Dedifferentiated amniotic fluid mesenchymal stem cell (primary cell): ENCODE measurements around the gene TRMT44.
"Not testable (repeated sequence)": the region's sequence is repeated elsewhere in the genome, so short reads cannot be mapped to it uniquely, and the experiment has no call there.

Source experiments
- DNase-seq: peaks from one replicate; pipeline ENCODE4 v3.0.0-alpha.2; 2016; ENCODE audit errors: extremely low spot score

The TRMT44 gene

DNA sequence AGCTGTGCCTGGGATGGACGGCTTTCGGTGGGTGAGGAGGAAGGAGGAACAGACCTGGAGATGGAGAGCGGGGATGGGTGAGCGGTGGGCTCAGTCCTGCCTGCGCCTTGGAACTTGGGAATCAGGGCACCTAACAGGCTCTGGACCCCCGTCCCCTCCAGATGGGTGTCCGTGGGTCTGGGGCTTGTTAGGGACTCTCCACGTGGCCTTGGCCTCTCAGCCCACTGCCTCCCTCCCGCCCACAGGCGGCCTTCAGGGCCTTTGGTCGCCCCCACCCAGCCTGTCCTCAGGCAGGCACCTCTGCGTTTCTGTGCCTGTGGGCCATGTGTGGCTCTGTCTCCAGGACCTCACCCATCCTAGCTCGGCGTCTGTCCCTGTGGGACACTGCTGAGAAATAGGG, 29.0 kb downstream of the TRMT44 start:
- DNase-seq, result no peak

DNA sequence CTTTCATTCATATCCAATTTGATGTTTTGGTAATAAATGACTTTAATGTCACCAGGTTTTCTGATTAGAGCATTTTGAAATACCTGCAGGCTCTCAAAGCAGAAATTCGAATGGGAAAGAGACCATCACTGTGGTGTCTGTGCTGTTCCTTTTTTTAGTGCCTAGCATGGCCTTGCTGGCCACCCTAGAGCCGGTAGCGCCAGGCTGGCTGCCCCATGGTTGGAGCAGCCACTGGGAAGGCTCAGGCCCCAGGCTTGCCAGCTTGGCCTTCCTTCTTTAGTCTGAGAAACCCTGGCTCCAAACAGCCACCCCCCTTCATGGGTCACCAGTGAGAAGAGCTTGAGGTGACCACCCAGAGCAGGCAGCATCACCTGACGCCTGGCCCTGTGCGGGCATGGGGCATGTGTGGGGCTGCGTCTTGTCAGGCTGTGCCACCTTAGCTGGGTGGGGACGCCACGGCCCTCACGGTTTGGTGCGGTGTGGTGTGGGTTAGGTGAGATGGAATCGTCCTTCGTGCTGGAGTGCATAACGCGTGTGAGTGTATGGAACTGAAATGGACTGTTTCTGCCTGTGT, 30.0 kb downstream of the TRMT44 start:
- DNase-seq, result no peak

DNA sequence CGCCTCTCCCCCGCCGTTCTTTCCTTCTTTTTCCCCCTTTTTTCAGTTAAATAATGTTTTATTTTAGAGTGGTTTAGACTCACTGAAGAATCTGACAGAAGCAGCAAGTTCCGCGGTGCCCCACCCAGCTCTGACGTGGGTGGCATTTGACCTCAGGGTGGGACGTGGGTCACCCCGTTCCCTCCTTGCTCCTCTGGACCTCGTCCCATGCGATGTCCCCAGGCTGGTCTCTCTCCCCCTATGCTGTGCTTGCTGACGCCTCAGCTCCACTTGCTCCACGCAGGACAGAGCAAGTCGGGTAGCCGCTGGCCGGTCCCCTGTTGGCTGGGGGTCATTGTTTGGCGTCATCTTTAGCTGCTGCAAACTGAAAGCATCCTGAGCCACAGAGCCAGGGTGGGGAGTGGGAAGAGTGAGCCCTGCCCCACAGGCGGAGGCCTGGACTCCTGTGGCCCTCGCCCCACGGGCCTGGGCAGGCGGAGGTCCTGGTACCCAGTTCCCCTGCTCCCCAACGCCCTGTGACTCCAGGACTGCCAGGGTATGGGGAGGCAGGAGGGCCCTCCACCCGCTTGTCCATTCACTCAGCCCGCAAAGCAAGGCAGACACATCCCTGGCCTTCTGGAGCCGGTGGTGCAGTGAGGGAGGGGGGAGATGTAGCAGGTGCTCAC, 30.8 kb downstream of the TRMT44 start:
- no peak for DNase-seq

DNA sequence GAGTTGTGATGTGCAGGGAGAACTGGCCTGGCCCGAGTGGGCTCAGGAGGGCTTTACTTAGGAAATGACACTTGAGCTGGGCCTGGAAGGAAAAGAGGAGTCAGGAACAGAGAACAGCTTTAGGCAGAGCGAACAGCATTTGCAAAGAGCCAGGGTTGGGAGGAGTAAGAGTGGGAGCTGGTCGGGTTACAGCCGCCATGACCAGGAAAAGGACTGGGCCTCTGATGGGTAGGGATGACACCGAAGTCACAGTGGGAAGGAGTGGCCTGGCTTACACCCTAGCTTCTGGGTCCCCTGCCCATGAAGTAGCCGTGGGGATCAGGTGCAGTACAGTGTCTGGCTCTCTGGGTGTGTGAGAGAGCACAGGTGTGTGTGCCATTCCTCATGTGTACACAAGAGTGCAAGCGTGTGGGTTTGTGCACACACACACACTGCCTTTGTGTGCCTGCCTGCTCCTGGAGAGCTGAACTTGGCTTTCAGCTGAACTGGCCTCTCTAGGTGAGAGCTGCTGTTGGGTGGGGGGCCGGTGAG, 31.6 kb downstream of the TRMT44 start:
- no peak for DNase-seq

DNA sequence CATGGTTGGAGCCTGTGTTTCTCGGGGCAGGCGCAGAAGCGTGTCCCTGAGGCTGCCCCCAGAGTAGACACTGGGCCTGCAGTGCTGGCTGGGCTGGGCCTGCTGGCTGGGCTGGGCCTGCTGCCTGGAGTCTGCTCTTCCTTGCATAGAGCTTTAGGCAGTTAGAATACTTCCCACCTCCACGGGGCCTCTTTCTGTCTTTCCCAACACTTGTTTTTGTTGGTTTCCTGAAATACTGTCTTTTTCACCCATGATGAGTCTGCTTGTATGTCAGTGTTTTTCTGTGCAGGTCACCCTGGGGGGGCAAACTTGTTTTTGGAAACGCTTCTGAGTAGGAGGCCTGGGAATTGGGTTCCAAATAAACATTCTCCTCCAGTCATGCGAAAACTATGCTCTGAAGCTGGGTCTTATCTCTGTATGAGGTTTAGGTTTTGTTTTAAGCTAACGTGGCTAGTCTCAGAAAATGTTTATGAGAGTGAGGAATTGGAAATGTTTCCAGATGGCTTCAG, 32.2 kb downstream of the TRMT44 start:
- peak; percentile 84 for DNase-seq

DNA sequence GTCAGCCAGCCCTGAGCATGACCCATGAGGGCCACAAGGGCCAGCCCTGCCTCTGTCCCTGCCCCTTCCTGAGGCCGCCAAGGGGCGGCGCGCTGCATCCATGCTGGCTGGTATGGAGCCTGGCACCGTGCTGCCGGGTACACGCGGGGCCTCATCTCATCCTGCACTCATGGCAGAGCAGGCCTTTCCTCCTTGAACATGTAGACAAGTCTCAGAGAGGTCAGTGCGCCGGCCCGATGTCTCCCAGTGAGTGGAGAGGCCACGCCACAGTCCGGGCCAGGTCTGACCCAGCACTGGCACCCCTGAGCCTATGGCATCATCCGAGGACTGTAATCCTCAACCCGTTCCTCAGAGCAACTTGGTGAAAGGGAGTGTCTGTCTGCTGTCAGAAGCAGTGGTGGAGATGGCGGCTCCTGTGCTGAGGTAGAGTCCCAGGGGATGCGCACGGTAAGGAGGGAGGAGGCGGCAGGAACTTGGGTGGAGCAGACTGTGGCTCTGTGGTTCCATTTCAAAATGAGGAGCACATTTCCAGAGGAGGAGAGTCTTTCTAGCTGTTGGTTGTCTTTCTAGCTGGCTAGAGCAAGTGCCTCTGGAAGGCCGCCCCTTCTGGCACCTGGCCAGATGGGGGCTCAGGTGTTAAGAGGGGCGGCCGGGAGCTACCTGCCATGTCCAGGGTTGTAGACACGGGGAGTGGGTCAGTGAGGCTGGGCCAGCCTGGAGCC, 32.8 kb downstream of the TRMT44 start:
- DNase-seq, result no peak

DNA sequence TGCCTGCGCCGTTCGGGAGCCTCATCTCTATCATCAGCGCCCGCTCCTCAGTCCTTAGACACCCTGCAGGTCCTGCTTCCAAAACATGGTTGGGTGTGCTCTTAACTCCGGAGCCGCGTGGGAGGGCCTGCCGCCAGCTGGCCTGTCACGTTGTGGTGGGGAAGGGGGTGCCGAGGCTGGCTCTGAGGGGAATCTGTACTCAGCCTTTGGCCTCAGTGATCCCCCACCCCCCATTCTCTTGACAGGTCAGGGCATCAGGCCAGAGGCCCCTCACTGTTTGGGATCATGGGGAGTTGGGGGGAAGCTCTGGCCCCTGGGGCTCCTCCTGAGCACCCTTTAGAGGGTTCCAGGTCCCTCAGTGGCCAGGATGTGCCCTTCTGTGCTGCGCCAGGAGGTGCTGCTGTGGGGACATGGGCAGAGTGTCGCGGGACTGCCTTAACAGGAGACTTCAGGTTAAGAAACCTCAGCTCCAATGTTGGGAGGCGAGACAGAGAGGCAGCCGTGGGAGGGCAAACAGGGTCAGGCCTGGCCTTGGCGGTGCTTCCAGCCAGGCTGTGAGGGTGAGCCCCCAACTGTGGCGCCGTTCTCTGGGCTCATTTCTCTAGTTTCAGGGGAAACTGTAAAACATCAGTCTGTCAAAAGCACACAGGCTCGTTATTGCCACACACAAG, 33.5 kb downstream of the TRMT44 start:
- no peak for DNase-seq

DNA sequence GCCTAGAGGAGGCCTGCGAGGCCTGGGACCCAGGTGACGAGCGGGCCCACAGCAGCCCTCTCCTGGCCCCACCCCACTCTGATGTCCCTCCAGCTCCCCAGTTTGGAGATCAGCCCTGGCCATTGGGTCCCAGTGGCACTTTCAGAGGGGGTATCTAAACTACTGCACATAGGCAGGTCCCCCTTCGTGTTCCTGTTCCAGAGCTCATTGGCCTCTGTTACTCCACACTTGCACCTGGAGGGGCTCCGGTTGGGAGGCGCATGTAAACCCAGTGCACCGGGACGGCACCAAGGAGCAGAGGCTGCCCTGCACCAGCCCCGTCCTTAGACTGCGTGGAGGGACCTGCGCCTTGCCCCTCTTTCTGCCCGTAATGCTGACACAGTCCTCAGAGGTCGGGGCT, 34.3 kb downstream of the TRMT44 start:
- DNase-seq, result no peak

DNA sequence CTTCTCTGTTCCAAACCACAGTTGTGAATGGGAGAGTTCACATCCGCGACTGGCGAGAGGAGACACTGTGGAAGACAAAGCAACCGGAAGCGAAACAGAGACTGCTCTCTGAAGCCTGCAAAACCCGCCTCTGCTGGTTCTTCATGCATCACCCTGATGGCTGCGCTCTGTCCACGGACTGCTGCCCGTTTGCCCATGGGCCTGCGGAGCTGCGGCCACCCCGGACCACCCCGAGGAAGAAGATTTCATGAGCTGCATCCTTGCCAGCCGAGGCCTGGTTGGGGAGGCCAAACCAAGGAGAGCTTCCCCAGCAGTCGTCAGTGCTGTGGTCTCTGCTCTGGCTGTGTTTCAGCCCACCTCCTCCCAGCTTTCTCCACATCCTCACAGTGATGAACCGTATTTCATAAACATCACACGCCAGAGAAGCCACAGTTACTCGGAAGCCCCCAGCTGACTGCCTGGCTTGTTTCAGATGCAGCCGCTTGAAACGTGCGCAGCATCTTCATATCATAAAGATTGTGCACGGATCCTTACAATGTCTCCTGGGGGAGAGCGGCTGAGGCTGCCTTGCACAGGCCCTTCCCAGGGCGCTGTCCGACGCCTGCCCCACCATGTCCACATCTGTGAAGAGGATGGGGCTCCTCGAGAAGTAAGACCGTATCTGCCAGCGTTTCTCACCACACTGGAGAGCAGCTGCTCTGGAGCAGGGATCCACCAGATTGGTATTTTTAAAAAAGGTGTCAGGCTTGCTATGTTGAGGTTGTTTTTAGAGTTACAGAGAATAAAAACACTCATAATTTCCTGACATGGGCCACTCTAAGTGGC, 35.4 kb downstream of the TRMT44 start:
- DNase-seq, result no peak

DNA sequence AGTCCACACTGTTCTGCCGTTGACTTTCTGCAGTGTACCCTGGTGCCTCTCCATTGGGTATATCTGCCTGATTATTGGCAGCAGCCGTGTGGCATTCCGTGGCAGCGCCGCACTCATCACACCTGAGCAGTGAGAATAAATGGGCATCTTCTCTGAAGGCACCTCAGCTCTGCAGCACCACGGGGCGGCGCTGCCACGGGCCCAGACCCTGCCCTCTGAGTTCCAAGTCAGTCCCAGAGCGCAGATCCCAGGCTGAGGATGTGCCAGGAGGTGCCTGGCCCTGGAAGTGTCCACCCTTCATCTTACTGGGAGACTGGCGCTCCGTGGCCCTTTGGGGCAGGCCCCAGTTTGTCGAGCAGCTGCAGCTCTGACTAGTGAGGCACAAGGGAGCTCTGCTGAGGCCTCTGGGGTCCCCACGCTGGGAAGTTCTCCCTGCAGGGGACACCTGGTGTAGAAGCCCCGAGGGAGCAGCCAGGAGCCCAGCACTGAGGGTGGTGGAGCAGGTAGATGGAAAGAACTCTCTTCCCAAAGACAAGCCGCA, 36.6 kb downstream of the TRMT44 start:
- no peak for DNase-seq

DNA sequence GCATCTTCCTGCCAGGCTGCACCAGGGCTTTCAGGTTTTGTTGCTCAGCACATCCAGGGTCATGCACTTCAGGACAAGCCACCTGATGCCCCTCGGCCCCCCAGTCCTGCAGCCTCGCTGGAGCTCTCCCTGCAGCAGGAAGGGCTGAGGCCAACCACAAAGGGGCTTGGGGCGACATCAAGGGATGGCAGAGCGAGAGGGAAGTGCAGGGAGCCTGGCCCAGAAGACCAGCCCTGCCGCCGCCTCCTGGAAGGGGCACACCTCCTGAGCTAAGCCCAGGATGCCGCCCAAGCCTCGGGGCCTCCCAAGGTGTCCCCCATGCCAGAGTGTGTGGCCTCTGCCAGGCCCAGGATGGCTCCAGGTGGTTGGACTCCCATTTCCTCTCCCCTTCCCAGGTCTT, 37.1 kb downstream of the TRMT44 start:
- no peak for DNase-seq

DNA sequence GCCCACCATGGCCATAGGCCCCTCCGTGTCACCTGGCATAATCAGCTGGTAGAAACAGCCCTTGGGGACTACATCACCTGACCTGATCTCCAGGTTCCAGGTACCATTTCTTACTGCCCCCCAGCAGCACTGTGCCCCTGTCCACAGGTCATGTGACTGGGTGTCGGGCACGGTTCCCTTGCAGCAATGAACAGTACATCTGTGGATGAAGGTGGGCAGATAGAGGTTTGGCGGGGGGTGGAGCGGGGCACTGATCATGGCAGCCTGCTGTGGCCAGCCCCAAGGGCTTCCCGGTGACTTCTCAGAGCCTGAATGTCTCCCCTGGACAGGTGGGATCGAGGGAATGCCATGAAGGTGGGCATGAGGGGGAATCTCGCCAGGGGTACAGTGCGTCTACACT, 37.8 kb downstream of the TRMT44 start:
- DNase-seq, result no peak

DNA sequence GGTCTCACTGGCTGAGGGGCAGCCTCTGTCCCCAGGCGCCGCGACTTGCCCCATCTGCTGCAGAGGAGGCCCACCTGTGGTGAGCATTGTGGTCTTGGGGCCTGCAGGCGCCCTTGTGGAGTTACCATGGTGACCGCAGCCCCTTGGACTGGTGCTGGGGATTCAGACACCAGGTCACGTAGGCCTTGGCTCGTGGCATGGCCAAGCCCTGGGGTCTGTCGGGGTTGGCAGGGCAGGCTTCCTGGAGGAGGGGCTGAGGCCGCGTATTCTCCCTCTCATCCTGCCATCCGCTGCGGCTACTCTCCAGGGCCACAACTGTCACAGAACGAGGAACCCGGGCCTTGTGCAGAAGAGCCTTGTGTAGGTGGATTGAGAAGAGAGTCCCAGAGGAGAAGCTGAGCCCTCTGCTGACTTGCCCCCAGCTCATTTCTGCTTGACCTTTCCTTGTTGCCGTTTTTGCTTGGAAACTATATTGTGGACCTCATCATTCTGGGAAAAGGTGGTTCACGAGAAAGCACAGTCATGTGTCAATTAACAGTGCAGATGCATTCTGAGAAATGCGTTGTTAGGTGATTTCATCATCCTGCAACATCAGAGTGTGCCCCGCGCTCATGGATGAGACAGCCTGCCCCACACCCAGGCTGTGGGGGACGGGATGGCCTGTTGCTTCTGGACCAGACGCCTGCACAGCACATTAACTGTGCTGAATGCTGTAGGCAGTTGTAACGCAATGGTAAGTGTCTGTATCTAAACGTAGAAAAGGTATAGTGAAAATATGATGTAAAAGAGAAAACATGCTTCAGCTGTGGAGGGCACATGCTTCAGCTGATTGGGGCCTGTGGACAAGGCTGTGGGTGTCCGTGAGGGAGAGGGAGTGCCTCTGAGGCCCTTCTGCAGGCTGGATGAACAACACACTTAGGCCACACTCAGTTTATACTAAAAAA, 38.5 kb downstream of the TRMT44 start:
- no peak for DNase-seq

DNA sequence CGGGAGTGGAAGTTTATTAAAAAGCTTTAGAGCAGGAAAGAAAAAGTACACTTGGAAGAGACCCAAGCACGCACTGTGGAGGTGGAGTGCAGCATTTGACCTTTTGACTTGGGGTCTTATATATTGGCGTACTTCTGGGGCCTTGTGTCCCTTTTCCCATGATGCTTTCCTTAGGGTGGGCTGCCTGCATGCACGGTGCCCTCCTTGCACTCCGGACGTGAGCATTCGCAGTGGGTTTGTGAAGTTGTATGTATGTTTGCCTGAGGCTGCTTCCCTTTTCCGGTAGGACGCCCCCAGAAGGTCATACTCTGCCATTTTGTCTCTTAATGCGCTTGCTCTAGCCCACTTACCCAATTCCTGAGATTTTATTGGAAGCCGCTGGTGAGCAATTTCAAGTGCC, 39.6 kb downstream of the TRMT44 start:
- DNase-seq, result no peak

DNA sequence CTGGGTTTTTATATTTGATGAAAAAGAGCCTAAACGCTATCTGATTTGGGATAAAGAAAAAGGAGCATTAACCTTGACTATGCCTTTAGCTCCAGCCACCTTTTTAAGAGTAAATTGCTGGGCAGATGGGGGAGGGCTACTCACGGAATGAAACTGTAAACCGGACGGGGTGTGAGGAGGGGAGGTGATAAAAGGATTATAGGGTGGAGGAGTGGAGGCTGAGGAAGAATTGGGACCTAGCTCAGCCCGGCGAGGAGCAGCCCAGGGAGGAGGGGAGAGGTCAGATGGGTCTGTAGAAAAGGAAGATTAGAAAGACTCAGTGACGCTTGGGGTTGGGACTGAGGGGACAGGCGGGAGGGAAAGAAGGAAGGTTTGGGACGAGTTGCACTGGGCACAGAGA, 46.1 kb downstream of the TRMT44 start:
- DNase-seq, result not testable (repeated sequence)

DNA sequence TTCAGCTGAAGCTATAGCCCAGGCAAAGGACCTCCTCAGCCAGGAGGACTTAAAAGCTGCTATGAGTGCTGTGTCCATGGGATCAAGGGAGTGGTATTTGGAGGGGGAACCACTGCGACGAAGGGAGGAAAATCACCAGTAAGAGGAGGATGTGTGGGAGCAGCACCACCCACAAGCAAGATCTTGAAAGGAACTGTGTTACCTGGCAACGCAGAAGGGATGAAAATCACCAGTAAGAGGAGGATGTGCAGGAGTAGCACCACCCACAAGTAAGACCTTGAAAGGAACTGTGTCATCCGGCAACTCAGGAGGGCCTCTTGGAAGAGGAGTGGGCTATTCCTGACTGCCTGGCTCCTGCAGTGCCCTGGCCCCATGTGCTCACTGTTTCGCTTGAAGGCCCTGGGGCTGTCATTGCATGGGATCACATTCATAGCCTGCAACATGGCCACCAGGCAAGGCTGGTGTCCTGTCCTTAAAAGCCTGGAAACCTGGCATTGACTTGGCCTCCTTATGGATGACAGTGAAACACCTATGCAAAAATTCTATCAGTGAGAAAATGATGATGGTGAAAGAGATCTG, 48.3 kb downstream of the TRMT44 start:
- DNase-seq, result no peak

DNA sequence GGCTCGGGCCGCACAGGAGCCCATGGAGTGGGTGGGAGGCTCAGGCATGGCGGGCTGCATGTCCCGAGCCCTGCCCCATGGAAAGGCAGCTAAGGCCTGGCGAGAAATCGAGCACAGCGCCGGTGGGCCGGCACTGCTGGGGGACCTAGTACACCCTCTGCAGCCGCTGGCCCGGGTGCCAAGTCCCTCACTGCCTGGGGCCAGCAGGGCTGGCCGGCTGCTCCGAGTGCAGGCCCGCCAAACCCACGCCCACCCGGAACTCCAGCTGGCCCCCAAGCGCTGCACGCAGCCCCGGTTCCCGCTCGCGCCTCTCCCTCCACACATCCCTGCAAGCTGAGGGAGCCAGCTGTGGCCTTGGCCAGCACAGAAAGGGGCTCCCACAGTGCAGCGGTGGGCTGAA, 50.9 kb downstream of the TRMT44 start:
- DNase-seq, result not testable (repeated sequence)

DNA sequence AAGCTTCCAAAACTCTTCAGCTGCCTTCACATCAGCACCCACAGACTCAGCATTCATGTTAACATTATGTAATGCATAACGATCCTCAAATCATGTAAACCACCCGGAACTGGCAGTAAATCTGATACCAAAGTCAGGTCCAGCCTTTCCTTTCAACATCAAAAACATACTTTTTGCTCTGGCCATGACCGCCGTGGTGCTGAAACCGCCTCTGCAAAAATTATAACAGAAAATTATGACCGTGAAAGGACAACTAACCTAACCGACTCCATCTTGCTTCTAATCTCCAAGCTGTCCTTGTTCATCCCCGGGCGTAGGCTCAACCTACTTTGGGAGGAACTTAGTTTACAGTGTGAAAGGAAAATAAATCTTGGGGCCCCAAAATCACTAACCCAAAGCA, 51.6 kb downstream of the TRMT44 start:
- DNase-seq, result no peak

DNA sequence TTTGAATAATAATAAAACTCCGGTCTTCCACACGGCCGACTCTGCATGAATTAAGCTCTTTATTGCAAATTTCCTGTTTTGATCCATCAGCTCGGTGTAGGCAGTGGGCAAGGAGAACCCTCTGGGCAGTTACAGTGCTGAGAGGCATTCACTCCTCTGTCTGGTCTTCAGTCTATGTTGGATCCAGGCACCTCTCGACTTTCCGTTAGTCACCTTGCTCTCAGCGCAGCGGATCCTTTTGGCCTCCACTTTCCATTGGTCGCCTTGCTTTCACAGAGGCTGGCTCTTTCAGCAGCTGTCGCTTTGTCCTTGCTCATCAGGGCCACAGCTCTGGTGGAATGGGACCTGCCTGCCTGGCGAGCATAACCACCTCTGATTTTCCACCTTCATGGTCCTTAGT, 52.9 kb downstream of the TRMT44 start:
- DNase-seq, result no peak

DNA sequence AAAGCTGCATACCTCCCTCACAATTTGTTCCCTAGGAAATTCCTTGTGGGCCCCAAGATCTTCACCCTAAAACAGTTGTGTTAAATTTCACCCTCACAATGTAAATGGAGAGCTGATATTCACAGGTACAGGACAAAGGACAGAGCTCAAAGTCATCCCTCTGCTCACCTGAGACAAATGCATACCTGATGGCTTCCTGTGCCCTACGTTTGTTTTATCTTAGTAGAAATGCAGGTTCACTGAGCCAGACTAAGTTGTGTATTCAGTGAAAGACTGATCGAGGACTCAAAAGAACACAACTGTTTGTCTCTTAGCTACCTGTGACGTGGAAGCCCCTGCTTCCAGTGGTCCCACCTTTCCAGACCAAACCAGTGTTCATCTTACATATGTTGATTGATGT, 53.6 kb downstream of the TRMT44 start:
- no peak for DNase-seq
